Hepatocyte (in vitro differentiated cells): ENCODE data around the gene WASF3. TPM values are rescaled to one million over a fixed set of nuclear protein-coding genes. Genes with fewer than 3 reads are reported as not detected.
A peak's percentile ranks its signal among the peaks of the same experiment; 100 is the strongest.

ENCODE experiments used
- DNase-seq: peaks from one replicate; pipeline ENCODE4 v3.0.0-alpha.2; 2016; ENCODE audit warnings: low spot score
- H2AFZ ChIP-seq: fragments of 200-600 bp; sonication (generic); 2 replicates; pipeline ENCODE4 v1.6.0; 2016; ENCODE audit warnings: antibody characterized with exemption, mild to moderate bottlenecking
- H3K27ac ChIP-seq: fragments of 200-600 bp; sonication (generic); 2 replicates; pipeline ENCODE4 v1.5.1; 2016; ENCODE audit warnings: mild to moderate bottlenecking
- H3K27me3 ChIP-seq: fragments of 200-600 bp; sonication (generic); 2 replicates; pipeline ENCODE4 v1.6.1; 2016
- H3K36me3 ChIP-seq: fragments of 200-600 bp; sonication (generic); replicated peaks from 2 replicates; pipeline ENCODE4 v1.5.1; 2016; ENCODE audit warnings: low read depth; ENCODE audit not compliant: insufficient read depth
- H3K4me1 ChIP-seq: fragments of 200-600 bp; sonication (generic); 2 replicates; pipeline ENCODE4 v1.5.1; 2016; ENCODE audit warnings: mild to moderate bottlenecking, moderate library complexity; ENCODE audit not compliant: insufficient read depth
- H3K4me2 ChIP-seq: fragments of 200-600 bp; sonication (generic); 2 replicates; pipeline ENCODE4 v1.6.0; 2016
- H3K4me3 ChIP-seq: fragments of 200-600 bp; sonication (generic); 2 replicates; pipeline ENCODE4 v1.5.1; 2016; ENCODE audit warnings: mild to moderate bottlenecking
- H3K79me2 ChIP-seq: fragments of 200-600 bp; sonication (generic); 2 replicates; pipeline ENCODE4 v1.6.0; 2017; ENCODE audit warnings: mild to moderate bottlenecking
- H3K9me2 ChIP-seq: fragments of 200-600 bp; sonication (generic); replicated peaks from 2 replicates; pipeline ENCODE4 v1.6.0; 2017; ENCODE audit warnings: mild to moderate bottlenecking; ENCODE audit not compliant: insufficient read depth
- H3K9me3 ChIP-seq: fragments of 200-600 bp; sonication (generic); 2 replicates; pipeline ENCODE4 v1.5.1; 2016; ENCODE audit warnings: low read depth, mild to moderate bottlenecking
- H4K20me1 ChIP-seq: fragments of 200-600 bp; sonication (generic); 2 replicates; pipeline ENCODE4 v1.6.0; 2016; ENCODE audit warnings: mild to moderate bottlenecking; ENCODE audit not compliant: insufficient read depth, poor library complexity, severe bottlenecking
- EZH2 ChIP-seq: fragments of 200-600 bp; sonication (generic); IDR thresholded peaks from 2 replicates; pipeline ENCODE4 v1.6.1; 2016; ENCODE audit warnings: antibody characterized with exemption, mild to moderate bottlenecking, borderline replicate concordance
- EZH2phosphoT487 ChIP-seq: fragments of 200-600 bp; sonication (generic); IDR thresholded peaks from one replicate; pipeline ENCODE4 v1.6.1; 2018; ENCODE audit warnings: antibody characterized with exemption, mild to moderate bottlenecking, low read depth, moderate library complexity; ENCODE audit not compliant: unreplicated experiment, severe bottlenecking
- WGBS: methylation state at CpG from one replicate; pipeline ENCODE4 v1.1.6; 2016; ENCODE audit warnings: low lambda C conversion rate; ENCODE audit errors: missing lambda C conversion rate; 5-methylcytosine and 5-hydroxymethylcytosine counted together
- polyA plus RNA-seq: library from polyadenylated mRNA; unstranded; fragments of >200 nt; fragmentation: Nextera tagmentation; extraction: Ambion mirVana; gene quantifications from 2 replicates; pipeline ENCODE4 v1.2.1, GENCODE V29; 2016
- total RNA-seq: library from RNA; depleted of rRNA; stranded (reverse); fragments of >200 nt; gene quantifications from 2 replicates; pipeline ENCODE4 v1.2.3, GENCODE V29; 2014
- TF ChIP-seq, protein P1 (sequence below): fragments of 200-600 bp; sonication (generic); IDR thresholded peaks from 2 replicates; pipeline ENCODE4 v1.5.1; 2016; ENCODE audit warnings: antibody characterized with exemption, mild to moderate bottlenecking; ENCODE audit not compliant: poor library complexity

Gene WASF3
- total and polyA plus RNA-seq, 2 experiments from 2014 or later, result 10.4 to 17.8 TPM

DNA sequence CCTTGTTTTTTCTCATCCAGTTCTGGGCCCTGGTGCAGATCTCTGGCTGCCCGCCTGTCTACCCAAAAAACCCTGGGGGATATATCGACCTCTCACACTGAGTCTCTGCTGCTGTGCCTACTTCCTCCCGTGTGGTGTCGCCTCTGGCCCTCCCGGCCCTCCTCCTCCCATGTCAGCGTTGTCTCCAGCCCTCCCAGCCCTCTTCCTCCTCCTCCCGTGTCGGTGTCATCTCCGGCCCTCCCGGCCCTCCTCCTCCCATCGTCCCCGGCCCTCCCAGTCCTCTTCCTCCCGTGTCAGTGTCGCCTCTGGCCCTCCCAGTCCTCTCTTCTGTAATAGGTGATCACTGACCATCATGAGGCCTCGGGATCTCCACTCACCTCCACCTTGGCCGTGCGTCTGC lies 121.3 kb downstream of the WASF3 start:
- Histone ChIP-seq H3K4me1 (no peaks in the 10 kb centered on the region), H3K27me3 (no peaks in the 10 kb centered on the region), H4K20me1 (no peaks in the 10 kb centered on the region), H3K4me3 (no peak overlapping the region), H3K27ac (no peak overlapping the region), H3K79me2 (no peaks in the 10 kb centered on the region), H2AFZ (no peak overlapping the region), H3K36me3 (no peaks in the 10 kb centered on the region), H3K9me2 (no peaks in the 10 kb centered on the region), H3K4me2 (no peak overlapping the region), H3K9me3 (no peaks in the 10 kb centered on the region)
- WGBS, result 89% methylated on average over 5 of the region's 17 CpGs
- DNase-seq, result no peak
- no peak for TF ChIP-seq EZH2
- TF ChIP-seq, protein P1, sequence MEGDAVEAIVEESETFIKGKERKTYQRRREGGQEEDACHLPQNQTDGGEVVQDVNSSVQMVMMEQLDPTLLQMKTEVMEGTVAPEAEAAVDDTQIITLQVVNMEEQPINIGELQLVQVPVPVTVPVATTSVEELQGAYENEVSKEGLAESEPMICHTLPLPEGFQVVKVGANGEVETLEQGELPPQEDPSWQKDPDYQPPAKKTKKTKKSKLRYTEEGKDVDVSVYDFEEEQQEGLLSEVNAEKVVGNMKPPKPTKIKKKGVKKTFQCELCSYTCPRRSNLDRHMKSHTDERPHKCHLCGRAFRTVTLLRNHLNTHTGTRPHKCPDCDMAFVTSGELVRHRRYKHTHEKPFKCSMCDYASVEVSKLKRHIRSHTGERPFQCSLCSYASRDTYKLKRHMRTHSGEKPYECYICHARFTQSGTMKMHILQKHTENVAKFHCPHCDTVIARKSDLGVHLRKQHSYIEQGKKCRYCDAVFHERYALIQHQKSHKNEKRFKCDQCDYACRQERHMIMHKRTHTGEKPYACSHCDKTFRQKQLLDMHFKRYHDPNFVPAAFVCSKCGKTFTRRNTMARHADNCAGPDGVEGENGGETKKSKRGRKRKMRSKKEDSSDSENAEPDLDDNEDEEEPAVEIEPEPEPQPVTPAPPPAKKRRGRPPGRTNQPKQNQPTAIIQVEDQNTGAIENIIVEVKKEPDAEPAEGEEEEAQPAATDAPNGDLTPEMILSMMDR, result no peak
- TF ChIP-seq EZH2phosphoT487, result no peak

DNA sequence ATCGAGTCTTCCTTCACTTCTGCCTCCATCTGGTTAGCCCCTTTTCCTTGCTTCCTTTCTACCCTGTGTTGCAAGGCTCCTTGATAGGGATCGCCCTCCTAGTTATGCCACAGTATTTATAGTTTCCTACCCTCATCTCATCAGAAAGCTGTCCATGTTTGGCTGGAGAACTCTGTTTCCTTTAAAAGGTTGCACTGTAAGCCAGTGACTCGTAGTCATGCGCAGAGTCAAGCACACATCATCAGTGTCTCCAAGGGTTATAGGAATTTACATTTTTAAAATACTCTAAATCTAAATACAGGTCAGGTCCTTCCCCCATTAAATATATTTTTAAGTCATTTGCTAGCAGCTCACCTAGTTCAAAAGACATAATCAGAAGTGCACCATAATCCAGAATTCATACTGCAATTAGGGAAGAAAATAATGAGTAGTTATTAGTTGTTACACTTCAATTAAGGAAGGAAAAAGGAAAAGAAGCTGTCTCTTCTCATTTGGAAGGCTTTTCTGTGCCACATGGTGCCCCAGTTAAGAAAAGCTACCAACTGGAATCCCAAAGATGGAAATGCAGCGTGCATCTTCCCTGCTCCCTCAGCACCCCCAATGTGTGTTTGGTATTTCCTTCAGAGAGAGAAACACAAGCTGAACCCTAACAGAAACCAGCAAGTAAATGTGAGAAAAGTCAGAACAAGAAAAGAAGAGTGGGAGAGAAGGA lies 122.1 kb downstream of the WASF3 start:
- H3K36me3 ChIP-seq, result no peaks in the 10 kb centered on the region
- H3K9me3 ChIP-seq, result no peaks in the 10 kb centered on the region
- TF ChIP-seq EZH2phosphoT487 (no peak), EZH2 (no peak)
- TF ChIP-seq, protein P1, result no peak
- H4K20me1 ChIP-seq, result no peaks in the 10 kb centered on the region
- no peaks in the 10 kb centered on the region for H3K9me2 ChIP-seq
- H3K4me3 ChIP-seq, result no peak overlapping the region
- no peaks in the 10 kb centered on the region for H3K4me1 ChIP-seq
- 96% methylated on average over 5 of the region's 5 CpGs for whole genome bisulfite sequencing
- no peak overlapping the region for H3K27ac ChIP-seq
- H2AFZ ChIP-seq, result no peak overlapping the region
- DNase-seq, result no peak
- no peaks in the 10 kb centered on the region for H3K27me3 ChIP-seq
- H3K79me2 ChIP-seq, result no peaks in the 10 kb centered on the region
- H3K4me2 ChIP-seq, result peak overlapping the region; percentile 51

DNA sequence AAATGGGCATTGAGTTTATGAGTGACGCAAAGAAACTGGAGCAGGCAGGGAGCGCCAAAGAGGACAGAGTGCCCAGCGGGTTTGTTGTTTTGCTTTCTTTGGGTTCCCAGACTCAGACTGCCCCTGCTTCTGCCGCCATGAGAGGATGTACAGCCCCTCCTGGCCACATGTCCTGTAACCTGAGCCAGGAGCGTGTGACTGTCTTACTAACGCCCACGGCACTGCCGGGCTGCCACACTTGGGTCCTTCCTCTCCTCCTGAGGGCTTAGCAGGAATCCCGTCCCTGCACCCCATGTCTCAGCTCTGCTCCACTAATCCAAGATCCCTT lies 122.6 kb downstream of the WASF3 start:
- Histone ChIP-seq H3K79me2 (no peaks in the 10 kb centered on the region), H3K4me3 (no peak overlapping the region), H3K4me2 (peak overlapping the region; percentile 51), H3K36me3 (no peaks in the 10 kb centered on the region), H3K9me2 (no peaks in the 10 kb centered on the region), H3K27ac (peak overlapping the region; percentile 28), H3K27me3 (no peaks in the 10 kb centered on the region), H4K20me1 (no peaks in the 10 kb centered on the region), H2AFZ (no peak overlapping the region), H3K9me3 (no peaks in the 10 kb centered on the region), H3K4me1 (no peaks in the 10 kb centered on the region)
- TF ChIP-seq, protein P1, result no peak
- no peak for TF ChIP-seq EZH2phosphoT487
- TF ChIP-seq EZH2, result no peak
- no peak for DNase-seq
- WGBS, result 63% methylated on average over 9 of the region's 9 CpGs
